Measurements from ENCODE around the gene SH3PXD2A. TPM values are rescaled to one million over a fixed set of nuclear protein-coding genes. Genes with fewer than 3 reads are reported as not detected.

SH3PXD2A gene
- total and polyA plus RNA-seq, 2 donors (not counting 1 experiment from before 2014, with no cell fraction given) = 3.2 to 33.5 TPM

DNA sequence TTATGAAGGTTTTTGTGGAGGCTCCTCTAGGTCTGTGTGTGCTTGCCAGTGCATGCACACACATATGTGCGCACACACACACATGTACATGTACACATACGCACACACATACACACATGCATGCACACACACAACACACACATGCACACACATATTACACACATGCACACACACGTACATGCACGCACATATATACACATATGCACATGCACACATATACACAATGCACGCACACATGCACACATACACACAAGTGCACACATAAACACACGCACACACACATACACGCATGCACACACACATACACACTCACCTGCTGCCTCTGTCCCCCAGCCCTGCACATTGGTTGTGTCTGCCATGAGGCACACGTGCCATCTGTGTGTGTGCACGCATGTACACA, 295.6 kb downstream of the SH3PXD2A start:
- POLR2A ChIA-PET = no interaction called here
- no peak overlapping the region for H3K4me2 ChIP-seq (replicated peaks; ENCODE audit: low read depth, low read length, poor library complexity, severe bottlenecking)
- WGBS (ENCODE audit: insufficient coverage) = 79% methylated on average over 8 of the region's 9 CpGs
- no peak overlapping the region for H2AFZ ChIP-seq (ENCODE audit: insufficient read depth, low read depth, low read length, poor library complexity, severe bottlenecking)
- TF ChIP-seq, protein P1, sequence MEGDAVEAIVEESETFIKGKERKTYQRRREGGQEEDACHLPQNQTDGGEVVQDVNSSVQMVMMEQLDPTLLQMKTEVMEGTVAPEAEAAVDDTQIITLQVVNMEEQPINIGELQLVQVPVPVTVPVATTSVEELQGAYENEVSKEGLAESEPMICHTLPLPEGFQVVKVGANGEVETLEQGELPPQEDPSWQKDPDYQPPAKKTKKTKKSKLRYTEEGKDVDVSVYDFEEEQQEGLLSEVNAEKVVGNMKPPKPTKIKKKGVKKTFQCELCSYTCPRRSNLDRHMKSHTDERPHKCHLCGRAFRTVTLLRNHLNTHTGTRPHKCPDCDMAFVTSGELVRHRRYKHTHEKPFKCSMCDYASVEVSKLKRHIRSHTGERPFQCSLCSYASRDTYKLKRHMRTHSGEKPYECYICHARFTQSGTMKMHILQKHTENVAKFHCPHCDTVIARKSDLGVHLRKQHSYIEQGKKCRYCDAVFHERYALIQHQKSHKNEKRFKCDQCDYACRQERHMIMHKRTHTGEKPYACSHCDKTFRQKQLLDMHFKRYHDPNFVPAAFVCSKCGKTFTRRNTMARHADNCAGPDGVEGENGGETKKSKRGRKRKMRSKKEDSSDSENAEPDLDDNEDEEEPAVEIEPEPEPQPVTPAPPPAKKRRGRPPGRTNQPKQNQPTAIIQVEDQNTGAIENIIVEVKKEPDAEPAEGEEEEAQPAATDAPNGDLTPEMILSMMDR (IDR thresholded peaks at IDR 0.05) = no peak
- TF ChIP-seq EZH2 (IDR thresholded peaks at IDR 0.05; ENCODE audit: borderline replicate concordance, insufficient read depth, low read depth, low read length, poor library complexity, severe bottlenecking) = no peak
- no peak overlapping the region for H3K4me3 ChIP-seq (ENCODE audit: control extremely low read depth in 1 of 5, extremely low read depth in 1 of 5, insufficient read depth in 1 of 5, low read depth in 2 of 5, low read length in 4 of 5)
- H4K20me1 ChIP-seq (ENCODE audit: control insufficient read depth, insufficient read depth, low read length, poor library complexity, severe bottlenecking) = no peaks in the 10 kb centered on the region
- H3K27me3 ChIP-seq (replicated peaks in 1 of 4; ENCODE audit: control extremely low read depth in 1 of 4, control insufficient read depth in 3 of 4, insufficient read depth in 4 of 4, low read length in 3 of 4) = peaks cover 0 to 26% (median 15%) of the 10 kb centered on the region in 4 experiments
- no peaks in the 10 kb centered on the region for H3K36me3 ChIP-seq (replicated peaks in 1 of 2; ENCODE audit: control extremely low read depth in 1 of 2, control insufficient read depth in 1 of 2, extremely low read depth in 1 of 2, insufficient read depth in 2 of 2, low read length in 1 of 2)
- CTCF ChIA-PET = no interaction called here
- H3K79me2 ChIP-seq (ENCODE audit: control insufficient read depth, insufficient read depth, low read length) = no peaks in the 10 kb centered on the region
- no peak for DNase-seq
- H3K4me3 Mint-ChIP-seq = no peak overlapping the region
- intact Hi-C loops (cut with micrococcal nuclease) = no loop called here
- ATAC-seq (ENCODE audit: low read depth) = no peak
- H3K27me3 Mint-ChIP-seq = peaks cover 37% of the 10 kb centered on the region
- H3K4me1 Mint-ChIP-seq = peaks cover 6% of the 10 kb centered on the region
- H3K9me3 Mint-ChIP-seq (ENCODE audit: insufficient read depth) = no peaks in the 10 kb centered on the region
- peaks cover 0 to 11% (median 3%) of the 10 kb centered on the region in 3 donors for H3K9me3 ChIP-seq (ENCODE audit: control extremely low read depth in 1 of 3, control insufficient read depth in 2 of 3, insufficient read depth in 1 of 3, low read length in 2 of 3)
- no peak overlapping the region for H3K9ac ChIP-seq (ENCODE audit: low read length)
- no peak overlapping the region for H3K27ac ChIP-seq (ENCODE audit: low read length in 2 of 2)
- H3K4me1 ChIP-seq (ENCODE audit: control insufficient read depth in 2 of 2, insufficient read depth in 2 of 2, low read length in 2 of 2) = peaks cover 5 to 8% of the 10 kb centered on the region in 2 donors
- H3K27ac Mint-ChIP-seq = no peak overlapping the region

DNA sequence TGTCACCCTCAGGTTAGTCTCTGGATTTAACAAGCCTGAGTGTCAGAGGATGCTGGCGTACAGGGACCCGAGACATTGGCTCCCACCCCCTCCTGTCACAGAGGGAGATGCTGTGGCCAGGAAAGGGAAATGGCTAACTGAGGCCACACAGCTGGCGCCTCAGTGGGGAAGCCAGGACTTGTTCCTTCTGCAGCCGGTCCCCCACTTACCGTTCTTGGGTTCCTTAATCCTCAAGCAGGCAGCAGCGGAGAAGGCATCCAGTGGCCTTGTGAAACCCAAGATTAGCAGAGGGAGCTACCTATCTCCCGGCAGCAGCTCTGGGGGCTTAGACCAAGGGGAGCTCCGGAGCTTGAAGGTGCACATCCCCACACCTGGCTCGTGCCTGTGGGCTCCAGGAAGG, 296.5 kb downstream of the SH3PXD2A start:
- H3K9me3 ChIP-seq (ENCODE audit: control extremely low read depth in 1 of 3, control insufficient read depth in 2 of 3, insufficient read depth in 1 of 3, low read length in 2 of 3) = peaks cover 0 to 11% (median 3%) of the 10 kb centered on the region in 3 donors
- H3K79me2 ChIP-seq (ENCODE audit: control insufficient read depth, insufficient read depth, low read length) = no peaks in the 10 kb centered on the region
- H4K20me1 ChIP-seq (ENCODE audit: control insufficient read depth, insufficient read depth, low read length, poor library complexity, severe bottlenecking) = no peaks in the 10 kb centered on the region
- H3K27ac ChIP-seq (ENCODE audit: low read length in 2 of 2) = no peak overlapping the region
- H3K36me3 ChIP-seq (replicated peaks in 1 of 2; ENCODE audit: control extremely low read depth in 1 of 2, control insufficient read depth in 1 of 2, extremely low read depth in 1 of 2, insufficient read depth in 2 of 2, low read length in 1 of 2) = no peaks in the 10 kb centered on the region
- H3K27me3 Mint-ChIP-seq = peaks cover 45% of the 10 kb centered on the region
- H3K4me1 ChIP-seq (ENCODE audit: control insufficient read depth in 2 of 2, insufficient read depth in 2 of 2, low read length in 2 of 2) = peaks cover 5 to 8% of the 10 kb centered on the region in 2 donors
- no peak overlapping the region for H3K27ac Mint-ChIP-seq
- POLR2A ChIA-PET = no interaction called here
- 8% methylated on average over 9 of the region's 9 CpGs for WGBS (ENCODE audit: insufficient coverage)
- H3K4me3 ChIP-seq (ENCODE audit: control extremely low read depth in 1 of 5, extremely low read depth in 1 of 5, insufficient read depth in 1 of 5, low read depth in 2 of 5, low read length in 4 of 5) = no peak overlapping the region
- no peaks in the 10 kb centered on the region for H3K9me3 Mint-ChIP-seq (ENCODE audit: insufficient read depth)
- peaks cover 12% of the 10 kb centered on the region for H3K4me1 Mint-ChIP-seq
- intact Hi-C loops (cut with micrococcal nuclease) = no loop called here
- no peak overlapping the region for H3K9ac ChIP-seq (ENCODE audit: low read length)
- H3K4me2 ChIP-seq (replicated peaks; ENCODE audit: low read depth, low read length, poor library complexity, severe bottlenecking) = no peak overlapping the region
- TF ChIP-seq EZH2 (IDR thresholded peaks at IDR 0.05; ENCODE audit: borderline replicate concordance, insufficient read depth, low read depth, low read length, poor library complexity, severe bottlenecking) = no peak
- TF ChIP-seq, protein P1 (IDR thresholded peaks at IDR 0.05) = no peak
- no peak overlapping the region for H3K4me3 Mint-ChIP-seq
- DNase-seq = no peak
- CTCF ChIA-PET = no interaction called here
- H2AFZ ChIP-seq (ENCODE audit: insufficient read depth, low read depth, low read length, poor library complexity, severe bottlenecking) = no peak overlapping the region
- peaks cover 0 to 32% (median 19%) of the 10 kb centered on the region in 4 experiments for H3K27me3 ChIP-seq (replicated peaks in 1 of 4; ENCODE audit: control extremely low read depth in 1 of 4, control insufficient read depth in 3 of 4, insufficient read depth in 4 of 4, low read length in 3 of 4)
- ATAC-seq (ENCODE audit: low read depth) = no peak
